ENCODE results near the gene MAFG. TPM values are rescaled to one million over a fixed set of nuclear protein-coding genes. Genes with fewer than 3 reads are reported as not detected.

MAFG gene
- total and polyA plus RNA-seq, 2 of the 13 experiments (the other 11 are each of a cell fraction or from before 2014, with no cell fraction given) = 14.5 to 20.0 TPM

DNA sequence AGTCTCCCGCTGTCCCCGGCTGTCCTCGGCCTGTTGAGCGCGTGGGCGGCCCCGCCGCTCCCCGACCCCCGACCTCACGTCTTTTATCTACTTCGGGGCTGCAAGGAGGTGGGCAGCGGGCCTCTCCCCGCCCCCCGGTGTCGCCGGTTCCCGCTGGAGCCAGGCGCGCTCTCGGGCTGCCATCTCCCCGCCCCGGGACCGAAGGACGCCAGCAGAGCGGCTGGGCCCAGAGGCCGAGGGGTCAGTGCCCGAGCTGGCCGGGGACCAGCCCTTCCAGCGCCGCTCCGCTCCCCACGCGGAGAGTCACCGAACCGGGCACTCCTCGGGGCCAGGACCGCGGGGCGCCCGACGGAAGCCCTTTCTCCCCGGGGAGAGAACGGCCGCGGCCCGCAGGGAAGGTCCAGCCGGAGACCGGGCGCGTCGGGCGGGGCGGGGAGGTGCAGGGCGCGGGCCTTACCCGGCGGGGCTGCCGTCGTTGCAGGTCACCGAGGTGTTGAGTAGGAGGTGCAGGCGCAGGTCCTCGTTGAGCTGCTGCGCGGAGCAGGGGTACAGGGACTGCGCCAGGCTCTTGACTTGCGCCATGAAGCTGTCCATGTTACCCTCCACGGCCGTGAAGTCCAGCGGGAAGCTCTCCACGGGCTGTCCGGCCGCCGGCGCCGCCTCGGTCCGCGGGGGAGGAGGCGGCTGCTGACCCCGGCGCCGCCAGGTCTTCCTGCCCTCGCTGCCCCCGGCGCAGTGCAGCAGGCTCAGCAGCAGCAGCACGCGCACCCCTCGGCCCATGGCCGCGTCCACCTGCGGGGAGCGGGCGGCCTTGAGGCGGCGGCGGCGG, 32.8 kb upstream of the MAFG start (continued):
- TF ChIP-seq SOX6 (IDR thresholded peaks at IDR 0.05) (no peak), SOX6 (CRISPR knock-in tag; IDR thresholded peaks at IDR 0.05) (peak; percentile 20; the same call in 1 of the 2 replicates), ZFX (CRISPR knock-in tag; IDR thresholded peaks at IDR 0.05; ENCODE audit: low read depth) (peak; percentile 68), GATAD1 (CRISPR knock-in tag; IDR thresholded peaks at IDR 0.05) (no peak), AGO2 (optimal IDR thresholded peaks at IDR 0.05; ENCODE audit: low read depth, low read length) (peak; percentile 100), ZC3H4 (CRISPR knock-in tag; IDR thresholded peaks at IDR 0.05; ENCODE audit: borderline replicate concordance) (0 out of 2 replicates have a peak, but pooled peaks have one; percentile 30), ZNF224 (CRISPR knock-in tag; IDR thresholded peaks at IDR 0.05) (0 out of 2 replicates have a peak, but pooled peaks have one; percentile 56), SNAPC2 (CRISPR knock-in tag; IDR thresholded peaks at IDR 0.05) (0 out of 2 replicates have a peak, but pooled peaks have one; percentile 32), TGIF2 (CRISPR knock-in tag; IDR thresholded peaks at IDR 0.05) (peak; percentile 69; the same call in 1 of the 2 replicates), KAT7 (CRISPR knock-in tag; IDR thresholded peaks at IDR 0.05; ENCODE audit: borderline replicate concordance) (peak; percentile 45; the same call in 1 of the 2 replicates), ZFP41 (CRISPR knock-in tag; IDR thresholded peaks at IDR 0.05; ENCODE audit: borderline replicate concordance) (no peak), ZNF747 (CRISPR knock-in tag; IDR thresholded peaks at IDR 0.05; ENCODE audit: borderline replicate concordance) (0 out of 2 replicates have a peak, but pooled peaks have one; percentile 13), AGO1 (IDR thresholded peaks at IDR 0.05; ENCODE audit: low read depth, low read length, poor library complexity, severe bottlenecking) (peak; percentile 79), PTBP1 (IDR thresholded peaks at IDR 0.05; ENCODE audit: low read depth, low read length, poor library complexity, severe bottlenecking) (peak; percentile 56), IRX3 (CRISPR knock-in tag; IDR thresholded peaks at IDR 0.05; ENCODE audit: borderline replicate concordance, low read depth) (peak; percentile 72; the same call in 1 of the 2 replicates), HDAC2 (CRISPR knock-in tag; IDR thresholded peaks at IDR 0.05) (no peak), ZNF446 (CRISPR knock-in tag; IDR thresholded peaks at IDR 0.05) (peak; percentile 81; the same call in 1 of the 2 replicates), ZNF256 (CRISPR knock-in tag; conservative IDR thresholded peaks at IDR 0.05) (0 out of 2 replicates have a peak, but pooled peaks have one; percentile 20), ZNF547 (CRISPR knock-in tag; IDR thresholded peaks at IDR 0.05) (0 out of 2 replicates have a peak, but pooled peaks have one; percentile 40), ZNF501 (CRISPR knock-in tag; IDR thresholded peaks at IDR 0.05) (0 out of 2 replicates have a peak, but pooled peaks have one; percentile 45)
- TF ChIP-seq, protein P1, sequence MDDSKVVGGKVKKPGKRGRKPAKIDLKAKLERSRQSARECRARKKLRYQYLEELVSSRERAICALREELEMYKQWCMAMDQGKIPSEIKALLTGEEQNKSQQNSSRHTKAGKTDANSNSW (CRISPR knock-in tag; IDR thresholded peaks at IDR 0.05; ENCODE audit: borderline replicate concordance) = peak; percentile 43; the same call in 1 of the 2 replicates
- TF ChIP-seq, protein P2, sequence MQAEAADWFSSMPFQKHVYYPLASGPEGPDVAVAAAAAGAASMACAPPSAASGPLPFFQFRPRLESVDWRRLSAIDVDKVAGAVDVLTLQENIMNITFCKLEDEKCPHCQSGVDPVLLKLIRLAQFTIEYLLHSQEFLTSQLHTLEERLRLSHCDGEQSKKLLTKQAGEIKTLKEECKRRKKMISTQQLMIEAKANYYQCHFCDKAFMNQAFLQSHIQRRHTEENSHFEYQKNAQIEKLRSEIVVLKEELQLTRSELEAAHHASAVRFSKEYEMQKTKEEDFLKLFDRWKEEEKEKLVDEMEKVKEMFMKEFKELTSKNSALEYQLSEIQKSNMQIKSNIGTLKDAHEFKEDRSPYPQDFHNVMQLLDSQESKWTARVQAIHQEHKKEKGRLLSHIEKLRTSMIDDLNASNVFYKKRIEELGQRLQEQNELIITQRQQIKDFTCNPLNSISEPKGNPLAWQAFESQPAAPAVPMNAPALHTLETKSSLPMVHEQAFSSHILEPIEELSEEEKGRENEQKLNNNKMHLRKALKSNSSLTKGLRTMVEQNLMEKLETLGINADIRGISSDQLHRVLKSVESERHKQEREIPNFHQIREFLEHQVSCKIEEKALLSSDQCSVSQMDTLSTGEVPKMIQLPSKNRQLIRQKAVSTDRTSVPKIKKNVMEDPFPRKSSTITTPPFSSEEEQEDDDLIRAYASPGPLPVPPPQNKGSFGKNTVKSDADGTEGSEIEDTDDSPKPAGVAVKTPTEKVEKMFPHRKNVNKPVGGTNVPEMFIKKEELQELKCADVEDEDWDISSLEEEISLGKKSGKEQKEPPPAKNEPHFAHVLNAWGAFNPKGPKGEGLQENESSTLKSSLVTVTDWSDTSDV (CRISPR knock-in tag; IDR thresholded peaks at IDR 0.05) = peak; percentile 78; the same call in 1 of the 2 replicates
- TF ChIP-seq, protein P3, sequence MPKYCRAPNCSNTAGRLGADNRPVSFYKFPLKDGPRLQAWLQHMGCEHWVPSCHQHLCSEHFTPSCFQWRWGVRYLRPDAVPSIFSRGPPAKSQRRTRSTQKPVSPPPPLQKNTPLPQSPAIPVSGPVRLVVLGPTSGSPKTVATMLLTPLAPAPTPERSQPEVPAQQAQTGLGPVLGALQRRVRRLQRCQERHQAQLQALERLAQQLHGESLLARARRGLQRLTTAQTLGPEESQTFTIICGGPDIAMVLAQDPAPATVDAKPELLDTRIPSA (CRISPR knock-in tag; IDR thresholded peaks at IDR 0.05; ENCODE audit: borderline replicate concordance) = no peak; the same call in none of the 2 replicates
- TF ChIP-seq, protein P4, sequence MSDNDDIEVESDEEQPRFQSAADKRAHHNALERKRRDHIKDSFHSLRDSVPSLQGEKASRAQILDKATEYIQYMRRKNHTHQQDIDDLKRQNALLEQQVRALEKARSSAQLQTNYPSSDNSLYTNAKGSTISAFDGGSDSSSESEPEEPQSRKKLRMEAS (IDR thresholded peaks at IDR 0.05) = no peak
- TF ChIP-seq, protein P5, sequence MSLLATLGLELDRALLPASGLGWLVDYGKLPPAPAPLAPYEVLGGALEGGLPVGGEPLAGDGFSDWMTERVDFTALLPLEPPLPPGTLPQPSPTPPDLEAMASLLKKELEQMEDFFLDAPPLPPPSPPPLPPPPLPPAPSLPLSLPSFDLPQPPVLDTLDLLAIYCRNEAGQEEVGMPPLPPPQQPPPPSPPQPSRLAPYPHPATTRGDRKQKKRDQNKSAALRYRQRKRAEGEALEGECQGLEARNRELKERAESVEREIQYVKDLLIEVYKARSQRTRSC (CRISPR knock-in tag; IDR thresholded peaks at IDR 0.05; ENCODE audit: low read depth) = 0 out of 2 replicates have a peak, but pooled peaks have one; percentile 43

All from HepG2 (cell line).